Activated CD4-positive, CD25-positive, alpha-beta regulatory T cell treated with anti-CD3 and anti-CD28 coated beads, Interleukin-2, amount 50 U/mL, for 24 hours (primary cell): ENCODE results near the gene TEDC1.
A peak's percentile ranks its signal among the peaks of the same experiment; 100 is the strongest.

ENCODE experiments used
- ATAC-seq, 2 donors: fragments of 150-1000 bp; cut with Tn5 transposase; one replicate each; pipeline ENCODE4 v1.10.0; 2021; ENCODE audit warnings: mild to moderate bottlenecking in 1 of 2, moderate library complexity in 1 of 2

The TEDC1 gene

GRCh38 chr14:105486163-105486973 lies 4.7 kb upstream of the TEDC1 start, which contains the start of gene CRIP1:
CRIP1 (plus strand) TSS chr14:105486886; CDS start chr14:105487260, 374 bp downstream.
- no peak for ATAC-seq

GRCh38 chr14:105486974-105487448 lies 4.0 kb upstream of the TEDC1 start:
- ATAC-seq = no peak

GRCh38 chr14:105487449-105487985 lies 3.5 kb upstream of the TEDC1 start:
- ATAC-seq = no peak

- no peak for ATAC-seq
Measured at GRCh38 chr14:105487986-105488777, 2.9 kb upstream of the TEDC1 start.

- no peak for ATAC-seq
Measured at GRCh38 chr14:105488781-105489541, 2.1 kb upstream of the TEDC1 start.

GRCh38 chr14:105489542-105490266 lies 1.3 kb upstream of the TEDC1 start:
- peak; percentile 7 for ATAC-seq

- ATAC-seq = peak; percentile 0
Measured at GRCh38 chr14:105490267-105490571, 827 bp upstream of the TEDC1 start.

GRCh38 chr14:105491366-105491973 lies 424 bp downstream of the TEDC1 start:
- no peak for ATAC-seq

- no peak for ATAC-seq
Measured at GRCh38 chr14:105492031-105492970, 1.3 kb downstream of the TEDC1 start.

- ATAC-seq = no peak
Measured at GRCh38 chr14:105492971-105493871, 2.2 kb downstream of the TEDC1 start.

GRCh38 chr14:105493921-105494605 lies 3.0 kb downstream of the TEDC1 start:
- ATAC-seq = no peak

GRCh38 chr14:105494606-105494929 lies 3.5 kb downstream of the TEDC1 start:
- ATAC-seq = no peak

GRCh38 chr14:105495101-105495989 lies 4.3 kb downstream of the TEDC1 start:
- ATAC-seq = no peak

GRCh38 chr14:105495990-105496830 lies 5.2 kb downstream of the TEDC1 start:
- ATAC-seq = no peak

GRCh38 chr14:105496831-105497591 lies 6.0 kb downstream of the TEDC1 start:
- no peak for ATAC-seq
